T47D (cell line): ENCODE data around the gene CACFD1.
A peak's percentile ranks its signal among the peaks of the same experiment; 100 is the strongest.
"Not testable (repeated sequence)": the region's sequence is repeated elsewhere in the genome, so short reads cannot be mapped to it uniquely, and the experiment has no call there.

Source experiments
- DNase-seq, 2 experiments: peaks; one replicate each; pipeline versions ENCODE4 v3.0.0 to v3.0.0-alpha.2; 2011 to 2012; ENCODE audit warnings: low read depth in 1 of 2, low spot score in 1 of 2
- JUND ChIP-seq: IDR thresholded peaks from 2 replicates; pipeline ENCODE4 v1.6.1; 2012; ENCODE audit warnings: low read depth
- in situ Hi-C: cut with HindIII; loops from 2 replicates; pipeline ENCODE4 v1.10.0; 2016; ENCODE audit warnings: low sequenced_read_pairs, low pct_unique_long_range_greater_than_20kb

Gene CACFD1

GRCh38 chr9:133448487-133448972 lies 11.2 kb upstream of the CACFD1 start:
- in situ Hi-C loops = no loop called here
- TF ChIP-seq JUND = no peak
- no peak for DNase-seq

GRCh38 chr9:133449760-133450159 lies 10.0 kb upstream of the CACFD1 start:
- in situ Hi-C loops = no loop called here
- DNase-seq = no peak
- TF ChIP-seq JUND = no peak

GRCh38 chr9:133451865-133452264 lies 7.9 kb upstream of the CACFD1 start:
- DNase-seq, in situ Hi-C loops: not testable (repeated sequence)

- TF ChIP-seq JUND = no peak
- in situ Hi-C loops = no loop called here
- no peak for DNase-seq
Measured at GRCh38 chr9:133452562-133452961, 7.2 kb upstream of the CACFD1 start.

- in situ Hi-C loops = no loop called here
- no peak for DNase-seq
- no peak for TF ChIP-seq JUND
Measured at GRCh38 chr9:133453651-133454050, 6.1 kb upstream of the CACFD1 start.

GRCh38 chr9:133454325-133454724 lies 5.5 kb upstream of the CACFD1 start:
- DNase-seq = no peak
- in situ Hi-C loops = no loop called here
- no peak for TF ChIP-seq JUND

GRCh38 chr9:133454943-133455673 lies 4.7 kb upstream of the CACFD1 start:
- no peak for DNase-seq
- in situ Hi-C loops = no loop called here
- no peak for TF ChIP-seq JUND

GRCh38 chr9:133455936-133456335 lies 3.8 kb upstream of the CACFD1 start:
- in situ Hi-C loops = no loop called here
- TF ChIP-seq JUND = no peak
- DNase-seq = no peak

GRCh38 chr9:133456409-133456808 lies 3.4 kb upstream of the CACFD1 start:
- peak in 1 of 2 experiments; percentile 48 for DNase-seq
- in situ Hi-C loops = no loop called here
- TF ChIP-seq JUND = no peak

- no peak for DNase-seq
- TF ChIP-seq JUND = no peak
- in situ Hi-C loops = no loop called here
Measured at GRCh38 chr9:133457233-133457632, 2.5 kb upstream of the CACFD1 start.

- in situ Hi-C loops = no loop called here
- no peak for TF ChIP-seq JUND
- no peak for DNase-seq
Measured at GRCh38 chr9:133457748-133458147, 2.0 kb upstream of the CACFD1 start.

GRCh38 chr9:133458643-133459312 lies 1.0 kb upstream of the CACFD1 start:
- TF ChIP-seq JUND = no peak
- in situ Hi-C loops = no loop called here
- no peak for DNase-seq

- no peak for TF ChIP-seq JUND
- peak; percentile 81 to 87 for DNase-seq
- in situ Hi-C loops = no loop called here
Measured at GRCh38 chr9:133460405-133461175, 812 bp downstream of the CACFD1 start.
